ENCODE results near the gene CDC73.

DNA sequence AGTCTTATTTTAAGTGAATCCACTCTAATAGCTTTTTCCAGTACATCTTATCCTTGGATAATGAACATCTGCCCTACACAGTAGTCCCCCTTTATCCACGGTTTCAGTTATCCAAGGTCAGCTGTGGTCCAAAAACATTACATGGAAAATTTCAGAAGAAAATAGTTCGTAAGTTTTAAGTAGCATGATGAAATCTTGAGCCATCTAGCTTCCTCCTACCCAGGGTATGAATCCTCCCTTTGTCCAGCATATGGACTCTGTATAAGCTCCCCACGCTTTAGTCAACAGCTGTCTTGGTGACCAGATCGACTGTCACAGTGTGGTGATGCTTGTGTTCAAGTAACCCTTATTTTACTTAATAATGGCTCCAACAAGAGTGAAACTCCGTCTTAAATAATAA lies 19.2 kb upstream of the CDC73 start:
- TF ChIP-seq, protein P1, sequence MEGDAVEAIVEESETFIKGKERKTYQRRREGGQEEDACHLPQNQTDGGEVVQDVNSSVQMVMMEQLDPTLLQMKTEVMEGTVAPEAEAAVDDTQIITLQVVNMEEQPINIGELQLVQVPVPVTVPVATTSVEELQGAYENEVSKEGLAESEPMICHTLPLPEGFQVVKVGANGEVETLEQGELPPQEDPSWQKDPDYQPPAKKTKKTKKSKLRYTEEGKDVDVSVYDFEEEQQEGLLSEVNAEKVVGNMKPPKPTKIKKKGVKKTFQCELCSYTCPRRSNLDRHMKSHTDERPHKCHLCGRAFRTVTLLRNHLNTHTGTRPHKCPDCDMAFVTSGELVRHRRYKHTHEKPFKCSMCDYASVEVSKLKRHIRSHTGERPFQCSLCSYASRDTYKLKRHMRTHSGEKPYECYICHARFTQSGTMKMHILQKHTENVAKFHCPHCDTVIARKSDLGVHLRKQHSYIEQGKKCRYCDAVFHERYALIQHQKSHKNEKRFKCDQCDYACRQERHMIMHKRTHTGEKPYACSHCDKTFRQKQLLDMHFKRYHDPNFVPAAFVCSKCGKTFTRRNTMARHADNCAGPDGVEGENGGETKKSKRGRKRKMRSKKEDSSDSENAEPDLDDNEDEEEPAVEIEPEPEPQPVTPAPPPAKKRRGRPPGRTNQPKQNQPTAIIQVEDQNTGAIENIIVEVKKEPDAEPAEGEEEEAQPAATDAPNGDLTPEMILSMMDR (IDR thresholded peaks at IDR 0.05; ENCODE audit: low read length): no peak
- TF ChIP-seq EZH2phosphoT487 (IDR thresholded peaks at IDR 0.05; ENCODE audit: low read length): no peak

Data from MM.1S (cell line).